Measurements from ENCODE around the gene ATG2B.

The ATG2B gene

DNA sequence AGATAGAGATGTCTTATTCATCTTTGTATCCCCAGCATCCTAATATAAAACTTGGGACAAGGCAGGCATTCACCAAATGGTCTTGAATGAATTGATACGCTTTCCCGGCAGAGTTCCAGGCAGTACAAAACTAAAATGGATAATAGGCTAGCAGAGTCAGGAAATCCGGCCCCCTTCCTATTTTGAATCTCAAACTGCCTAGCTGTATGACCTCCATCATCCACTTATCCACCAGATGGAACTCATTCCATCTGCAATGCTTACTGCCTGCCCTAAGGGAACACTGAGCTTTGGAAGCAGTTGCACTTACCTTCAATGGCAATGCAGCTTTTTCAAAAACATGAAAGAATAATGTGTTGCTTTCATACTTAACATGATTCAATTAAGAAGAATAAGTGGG is 63.7 kb downstream of the ATG2B start:
- TF ChIP-seq, protein P1, sequence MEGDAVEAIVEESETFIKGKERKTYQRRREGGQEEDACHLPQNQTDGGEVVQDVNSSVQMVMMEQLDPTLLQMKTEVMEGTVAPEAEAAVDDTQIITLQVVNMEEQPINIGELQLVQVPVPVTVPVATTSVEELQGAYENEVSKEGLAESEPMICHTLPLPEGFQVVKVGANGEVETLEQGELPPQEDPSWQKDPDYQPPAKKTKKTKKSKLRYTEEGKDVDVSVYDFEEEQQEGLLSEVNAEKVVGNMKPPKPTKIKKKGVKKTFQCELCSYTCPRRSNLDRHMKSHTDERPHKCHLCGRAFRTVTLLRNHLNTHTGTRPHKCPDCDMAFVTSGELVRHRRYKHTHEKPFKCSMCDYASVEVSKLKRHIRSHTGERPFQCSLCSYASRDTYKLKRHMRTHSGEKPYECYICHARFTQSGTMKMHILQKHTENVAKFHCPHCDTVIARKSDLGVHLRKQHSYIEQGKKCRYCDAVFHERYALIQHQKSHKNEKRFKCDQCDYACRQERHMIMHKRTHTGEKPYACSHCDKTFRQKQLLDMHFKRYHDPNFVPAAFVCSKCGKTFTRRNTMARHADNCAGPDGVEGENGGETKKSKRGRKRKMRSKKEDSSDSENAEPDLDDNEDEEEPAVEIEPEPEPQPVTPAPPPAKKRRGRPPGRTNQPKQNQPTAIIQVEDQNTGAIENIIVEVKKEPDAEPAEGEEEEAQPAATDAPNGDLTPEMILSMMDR (IDR thresholded peaks at IDR 0.05), result no peak
- no peak overlapping the region for H3K9ac ChIP-seq
- no peaks in the 10 kb centered on the region for H3K4me1 ChIP-seq
- H3K9me3 ChIP-seq (ENCODE audit: control insufficient read depth, low read length), result no peaks in the 10 kb centered on the region
- no peak overlapping the region for H2AFZ ChIP-seq
- no peaks in the 10 kb centered on the region for H3K36me3 ChIP-seq (ENCODE audit: control insufficient read depth, insufficient read depth, low read length)
- no peak overlapping the region for H3K4me2 ChIP-seq (ENCODE audit: low read length)
- H3K27me3 ChIP-seq (ENCODE audit: control insufficient read depth, insufficient read depth, low read length), result no peaks in the 10 kb centered on the region
- H3K4me3 ChIP-seq (ENCODE audit: low read depth, low read length), result no peak overlapping the region
- no peaks in the 10 kb centered on the region for H3K79me2 ChIP-seq
- no peak overlapping the region for H3K27ac ChIP-seq

DNA sequence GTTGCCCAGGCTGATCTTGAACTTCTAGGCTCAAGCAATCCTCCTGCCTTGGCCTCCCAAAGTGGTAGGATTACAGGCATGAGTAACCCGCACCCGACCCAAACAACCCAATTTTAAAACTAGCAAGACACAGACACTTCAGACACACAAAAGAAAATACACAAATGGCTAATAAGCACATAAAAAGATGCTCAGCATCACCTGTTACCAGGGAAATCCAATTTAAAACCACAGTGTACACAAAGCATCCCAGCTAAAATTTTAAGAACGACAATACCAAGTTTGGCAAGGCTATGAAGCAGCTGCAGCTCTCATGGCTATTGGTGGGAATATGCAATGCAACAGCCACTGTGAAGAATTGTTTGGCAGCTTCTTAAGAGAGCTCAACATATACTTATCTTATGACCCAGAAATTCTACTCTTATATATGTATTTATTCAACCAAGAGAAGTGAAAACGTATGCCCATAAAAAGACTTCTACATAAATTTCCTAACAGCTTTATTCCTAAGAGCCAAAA is 65.1 kb downstream of the ATG2B start:
- H3K27me3 ChIP-seq (ENCODE audit: control insufficient read depth, insufficient read depth, low read length), result no peaks in the 10 kb centered on the region
- no peak overlapping the region for H3K4me2 ChIP-seq (ENCODE audit: low read length)
- H3K4me1 ChIP-seq, result no peaks in the 10 kb centered on the region
- H3K9me3 ChIP-seq (ENCODE audit: control insufficient read depth, low read length), result no peaks in the 10 kb centered on the region
- no peak overlapping the region for H3K27ac ChIP-seq
- no peak overlapping the region for H2AFZ ChIP-seq
- no peak overlapping the region for H3K9ac ChIP-seq
- no peaks in the 10 kb centered on the region for H3K79me2 ChIP-seq
- H3K4me3 ChIP-seq (ENCODE audit: low read depth, low read length), result no peak overlapping the region
- H3K36me3 ChIP-seq (ENCODE audit: control insufficient read depth, insufficient read depth, low read length), result no peaks in the 10 kb centered on the region
- TF ChIP-seq, protein P1 (IDR thresholded peaks at IDR 0.05), result no peak

DNA sequence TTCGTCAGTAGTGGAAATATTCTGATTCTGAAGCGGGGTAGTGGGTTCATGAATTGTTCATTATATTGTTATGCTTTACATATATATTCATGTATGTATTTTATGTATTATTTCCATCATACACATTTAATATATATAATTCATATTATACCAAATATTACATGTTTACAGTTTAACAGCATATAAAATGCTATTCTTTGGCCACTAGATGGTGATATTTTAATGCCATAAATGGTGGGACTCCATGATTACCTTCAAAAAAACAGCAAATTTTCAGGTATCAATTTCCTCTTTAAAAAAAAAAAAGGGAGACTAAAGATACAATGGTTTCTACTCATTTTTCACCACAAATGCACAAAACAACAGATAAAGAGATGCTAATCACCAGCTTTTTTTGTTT is 66.1 kb downstream of the ATG2B start:
- H3K4me1 ChIP-seq, result no peaks in the 10 kb centered on the region
- TF ChIP-seq, protein P1 (IDR thresholded peaks at IDR 0.05), result peak; percentile 44
- no peaks in the 10 kb centered on the region for H3K27me3 ChIP-seq (ENCODE audit: control insufficient read depth, insufficient read depth, low read length)
- H3K79me2 ChIP-seq, result no peaks in the 10 kb centered on the region
- no peaks in the 10 kb centered on the region for H3K36me3 ChIP-seq (ENCODE audit: control insufficient read depth, insufficient read depth, low read length)
- no peak overlapping the region for H3K4me2 ChIP-seq (ENCODE audit: low read length)
- no peak overlapping the region for H3K9ac ChIP-seq
- no peak overlapping the region for H2AFZ ChIP-seq
- no peak overlapping the region for H3K27ac ChIP-seq
- H3K9me3 ChIP-seq (ENCODE audit: control insufficient read depth, low read length), result no peaks in the 10 kb centered on the region
- H3K4me3 ChIP-seq (ENCODE audit: low read depth, low read length), result no peak overlapping the region

DNA sequence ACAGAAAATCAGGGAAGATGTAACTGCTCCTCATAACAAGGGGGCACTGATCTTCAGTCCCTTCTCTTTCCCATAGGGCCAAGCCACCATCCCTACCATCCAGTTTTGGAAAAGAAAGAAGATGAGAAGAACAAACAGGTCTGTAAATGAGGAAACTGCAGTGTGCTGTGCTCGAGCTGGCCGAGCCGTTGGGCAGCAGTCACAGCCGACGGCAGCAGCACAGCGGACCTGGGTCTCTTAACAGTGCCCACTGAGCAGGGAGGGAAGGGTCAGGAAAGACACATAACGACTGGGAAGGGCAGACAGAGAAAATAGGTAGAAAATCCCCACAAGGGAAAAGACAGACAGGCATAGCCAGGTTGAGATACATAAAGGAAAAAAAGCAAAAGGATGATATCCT is 68.9 kb downstream of the ATG2B start:
- Histone ChIP-seq H3K27me3 (ENCODE audit: control insufficient read depth, insufficient read depth, low read length) (no peaks in the 10 kb centered on the region), H2AFZ (no peak overlapping the region), H3K4me3 (ENCODE audit: low read depth, low read length) (no peak overlapping the region), H3K79me2 (no peaks in the 10 kb centered on the region), H3K36me3 (ENCODE audit: control insufficient read depth, insufficient read depth, low read length) (no peaks in the 10 kb centered on the region), H3K9me3 (ENCODE audit: control insufficient read depth, low read length) (no peaks in the 10 kb centered on the region), H3K4me1 (no peaks in the 10 kb centered on the region), H3K4me2 (ENCODE audit: low read length) (no peak overlapping the region), H3K9ac (no peak overlapping the region), H3K27ac (no peak overlapping the region)
- TF ChIP-seq, protein P1 (IDR thresholded peaks at IDR 0.05), result no peak

DNA sequence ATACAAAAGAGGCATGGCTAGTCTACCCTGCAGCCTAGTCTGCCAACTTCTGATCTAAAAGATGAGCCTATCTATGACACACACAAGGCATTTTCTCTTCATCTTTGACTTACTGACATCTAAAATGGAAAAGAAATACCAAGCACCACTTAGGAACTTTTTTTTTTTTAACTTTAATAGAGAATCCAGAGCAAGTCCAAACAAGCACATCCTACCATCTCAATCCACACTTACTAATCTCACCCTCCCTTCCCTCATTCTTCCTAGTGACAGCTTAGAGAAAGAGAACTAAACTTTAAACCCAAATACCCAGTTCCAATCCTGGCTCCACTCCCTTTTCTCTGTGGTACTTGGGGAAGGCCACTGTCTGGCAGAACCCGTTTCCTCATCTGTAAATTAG is 75.3 kb downstream of the ATG2B start:
- no peak overlapping the region for H3K4me3 ChIP-seq (ENCODE audit: low read depth, low read length)
- no peaks in the 10 kb centered on the region for H3K79me2 ChIP-seq
- no peaks in the 10 kb centered on the region for H3K4me1 ChIP-seq
- no peak overlapping the region for H2AFZ ChIP-seq
- TF ChIP-seq, protein P1 (IDR thresholded peaks at IDR 0.05), result no peak
- H3K9me3 ChIP-seq (ENCODE audit: control insufficient read depth, low read length), result no peaks in the 10 kb centered on the region
- H3K27me3 ChIP-seq (ENCODE audit: control insufficient read depth, insufficient read depth, low read length), result no peaks in the 10 kb centered on the region
- H3K36me3 ChIP-seq (ENCODE audit: control insufficient read depth, insufficient read depth, low read length), result no peaks in the 10 kb centered on the region
- H3K9ac ChIP-seq, result no peak overlapping the region
- no peak overlapping the region for H3K27ac ChIP-seq
- no peak overlapping the region for H3K4me2 ChIP-seq (ENCODE audit: low read length)

All from parathyroid adenoma (tissue), 2 donors.